HUES48 (cell line): ENCODE results near the gene AQP12B.
"Not testable (repeated sequence)": the region's sequence is repeated elsewhere in the genome, so short reads cannot be mapped to it uniquely, and the experiment has no call there.

Experiments
- H3K27ac ChIP-seq: one replicate; pipeline ENCODE4 v1.7.0; 2013; ENCODE audit warnings: low read depth, low read length, inconsistent platforms
- H3K27me3 ChIP-seq: 2 replicates; pipeline ENCODE4 v1.6.1; 2013; ENCODE audit warnings: mild to moderate bottlenecking, low read length; ENCODE audit not compliant: control insufficient read depth, insufficient read depth
- H3K36me3 ChIP-seq: 2 replicates; pipeline ENCODE4 v1.6.1; 2013; ENCODE audit warnings: low read length; ENCODE audit not compliant: control insufficient read depth, insufficient read depth
- H3K4me1 ChIP-seq: 2 replicates; pipeline ENCODE4 v1.6.1; 2013; ENCODE audit warnings: mild to moderate bottlenecking, low read length; ENCODE audit not compliant: control insufficient read depth, insufficient read depth
- H3K4me3 ChIP-seq: 2 replicates; pipeline ENCODE4 v1.5.1; 2013; ENCODE audit warnings: mild to moderate bottlenecking, low read depth, low read length
- H3K9ac ChIP-seq: 2 replicates; pipeline ENCODE4 v1.6.1; 2013; ENCODE audit warnings: mild to moderate bottlenecking, low read depth, low read length, moderate library complexity
- H3K9me3 ChIP-seq: 2 replicates; pipeline ENCODE4 v1.6.1; 2013; ENCODE audit warnings: low read length; ENCODE audit not compliant: control insufficient read depth, insufficient read depth

Gene AQP12B

DNA sequence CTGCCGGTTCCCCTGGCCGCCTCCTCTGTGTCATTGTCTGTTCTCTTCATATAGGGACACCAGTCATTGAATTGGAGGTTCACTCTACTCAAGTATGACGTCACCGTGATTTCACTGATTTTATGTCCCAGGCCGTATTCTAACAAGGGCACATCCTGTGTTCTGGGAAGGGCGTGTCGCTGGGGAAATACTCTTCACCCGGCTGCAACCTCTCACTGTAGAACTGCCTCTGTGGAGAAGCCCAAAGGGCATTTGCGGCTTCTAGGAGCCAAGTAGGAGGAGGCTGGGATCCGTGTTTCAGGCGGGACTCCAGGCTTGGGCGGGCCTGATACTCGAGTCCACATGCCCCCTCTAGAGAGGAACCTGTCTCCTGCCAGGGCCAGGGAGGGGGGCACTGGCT is 13.8 kb upstream of the AQP12B start:
- not testable (repeated sequence) for H3K9me3 ChIP-seq, H3K27me3 ChIP-seq, H3K36me3 ChIP-seq, H3K4me3 ChIP-seq, H3K4me1 ChIP-seq, H3K9ac ChIP-seq, H3K27ac ChIP-seq

DNA sequence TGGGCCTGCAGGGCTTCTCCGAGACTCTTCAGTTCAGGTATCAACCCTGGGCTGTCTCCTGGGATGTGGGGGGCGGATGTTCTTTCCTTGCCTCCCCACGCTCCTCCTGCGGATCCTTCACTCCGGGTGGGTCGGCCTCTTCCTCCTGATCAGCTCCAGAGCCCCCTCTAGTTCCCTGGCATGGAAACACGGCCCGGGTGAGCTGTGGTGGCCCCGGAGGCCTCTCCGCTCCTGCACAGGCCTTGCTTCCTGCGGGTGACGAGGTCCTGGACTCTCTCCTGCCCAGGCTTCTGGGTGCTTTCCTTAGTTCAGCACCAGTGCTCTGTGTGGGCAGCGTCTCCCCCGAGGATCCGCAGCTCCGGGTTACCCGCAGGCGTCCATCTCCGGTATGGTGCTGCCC is 12.9 kb upstream of the AQP12B start:
- not testable (repeated sequence) for H3K4me3 ChIP-seq, H3K36me3 ChIP-seq, H3K27ac ChIP-seq, H3K4me1 ChIP-seq, H3K9ac ChIP-seq, H3K27me3 ChIP-seq, H3K9me3 ChIP-seq

DNA sequence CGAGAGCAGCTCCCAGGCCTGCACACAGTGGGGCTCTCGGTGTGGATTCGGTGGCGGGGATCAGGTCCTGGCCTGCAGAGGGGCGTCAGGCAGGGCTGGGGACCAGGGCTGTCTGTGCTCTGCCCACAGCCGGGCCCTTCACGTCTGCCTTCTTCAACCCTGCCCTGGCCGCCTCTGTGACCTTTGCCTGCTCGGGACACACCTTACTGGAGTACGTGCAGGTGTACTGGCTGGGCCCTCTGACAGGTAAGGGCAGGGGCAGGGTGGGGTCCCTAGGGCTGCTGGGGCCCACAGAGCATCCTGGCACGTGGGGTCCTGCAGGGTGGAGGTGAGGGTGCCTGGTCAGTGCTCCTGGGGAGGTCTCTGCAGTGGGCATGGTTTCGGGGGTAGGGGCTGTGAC is 11.6 kb upstream of the AQP12B start:
- H3K27ac ChIP-seq, H3K4me1 ChIP-seq, H3K4me3 ChIP-seq, H3K9me3 ChIP-seq, H3K27me3 ChIP-seq, H3K9ac ChIP-seq, H3K36me3 ChIP-seq: not testable (repeated sequence)

DNA sequence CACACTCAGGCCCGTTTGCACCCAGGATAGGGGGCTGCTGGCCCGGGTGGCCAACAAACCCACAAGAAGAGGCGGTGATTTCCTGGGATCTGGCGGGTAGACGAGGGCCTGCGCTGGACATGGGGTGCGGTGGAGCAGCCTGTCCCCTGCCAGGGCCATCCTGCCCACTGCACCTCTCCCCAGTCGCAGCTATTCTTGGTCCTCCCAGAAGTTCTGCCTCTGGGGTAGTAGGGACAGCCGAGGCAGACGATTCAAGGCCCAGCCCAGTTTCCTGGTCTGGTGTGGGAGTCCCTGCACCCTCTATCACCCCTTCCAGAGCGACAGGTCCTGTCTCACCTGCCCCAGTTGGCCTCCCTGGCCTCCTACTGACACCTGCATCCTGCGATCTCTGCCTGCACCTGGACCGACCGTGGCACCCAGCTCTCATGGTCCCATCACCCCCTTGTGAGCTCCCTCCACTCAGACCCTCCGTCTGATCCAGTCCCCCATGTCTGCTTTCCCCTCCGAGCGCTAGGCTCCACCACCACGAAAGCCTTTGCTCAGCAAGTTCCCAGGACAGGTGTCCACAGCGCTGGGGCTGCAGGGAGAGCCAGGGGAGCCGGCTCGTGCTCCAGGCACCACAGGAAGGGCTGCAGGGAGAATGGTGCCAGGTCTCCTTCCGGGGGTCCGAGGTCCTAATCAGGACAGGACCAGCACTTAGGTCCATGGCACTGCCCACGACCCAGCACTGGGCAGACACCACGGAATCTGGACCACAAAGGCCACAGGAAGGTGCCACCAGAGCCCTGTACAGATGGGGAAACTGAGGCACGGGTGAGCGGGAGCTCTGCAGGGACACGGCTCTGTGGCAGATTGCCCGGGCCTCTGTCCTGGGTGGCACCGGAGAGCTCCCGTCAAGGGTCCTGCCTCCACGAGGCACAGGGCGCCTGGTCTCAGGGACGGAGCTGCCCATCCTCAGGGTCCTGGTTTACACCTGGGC is 10.2 kb upstream of the AQP12B start:
- not testable (repeated sequence) for H3K4me1 ChIP-seq, H3K27ac ChIP-seq, H3K36me3 ChIP-seq, H3K9ac ChIP-seq, H3K4me3 ChIP-seq, H3K9me3 ChIP-seq, H3K27me3 ChIP-seq

DNA sequence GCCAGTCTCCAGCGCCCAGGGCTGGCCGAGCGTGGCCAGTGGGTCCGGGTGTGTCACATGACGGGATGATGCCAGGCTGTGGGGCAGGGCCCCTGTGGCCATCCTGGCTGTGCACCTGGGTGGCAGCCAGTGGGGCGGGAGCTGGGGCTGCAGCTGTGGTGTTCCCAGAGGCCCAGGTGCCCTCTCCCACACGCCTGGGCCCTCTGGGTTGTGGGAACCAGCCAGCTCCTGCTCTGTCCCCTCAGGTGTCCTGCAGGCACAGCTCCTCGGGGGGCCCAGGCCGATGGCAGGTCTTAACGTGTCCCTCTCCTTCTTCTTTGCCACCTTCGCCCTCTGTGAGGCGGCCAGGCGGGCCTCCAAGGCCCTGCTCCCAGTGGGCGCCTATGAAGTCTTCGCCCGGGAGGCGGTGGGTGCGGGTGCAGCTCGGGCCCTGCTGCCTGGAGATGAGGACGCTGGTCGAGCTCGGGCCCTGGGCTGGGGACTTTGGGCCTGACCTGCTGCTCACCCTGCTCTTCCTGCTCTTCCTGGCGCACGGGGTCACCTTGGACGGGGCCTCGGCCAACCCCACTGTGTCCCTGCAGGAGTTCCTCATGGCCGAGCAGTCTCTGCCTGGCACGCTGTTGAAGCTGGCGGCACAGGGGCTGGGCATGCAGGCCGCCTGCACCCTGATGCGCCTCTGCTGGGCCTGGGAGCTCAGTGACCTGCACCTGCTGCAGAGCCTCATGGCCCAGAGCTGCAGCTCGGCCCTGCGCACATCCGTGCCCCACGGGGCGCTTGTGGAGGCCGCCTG is 9.1 kb upstream of the AQP12B start, which contains the start of gene AQP12A:
Gene AQP12A, plus strand, starts transcription at position 236 of the 790 bp plus-strand sequence. Its CDS starts 48 bp downstream, at position 284.
- H3K9ac ChIP-seq, H3K27me3 ChIP-seq, H3K27ac ChIP-seq, H3K36me3 ChIP-seq, H3K9me3 ChIP-seq, H3K4me1 ChIP-seq, H3K4me3 ChIP-seq: not testable (repeated sequence)

DNA sequence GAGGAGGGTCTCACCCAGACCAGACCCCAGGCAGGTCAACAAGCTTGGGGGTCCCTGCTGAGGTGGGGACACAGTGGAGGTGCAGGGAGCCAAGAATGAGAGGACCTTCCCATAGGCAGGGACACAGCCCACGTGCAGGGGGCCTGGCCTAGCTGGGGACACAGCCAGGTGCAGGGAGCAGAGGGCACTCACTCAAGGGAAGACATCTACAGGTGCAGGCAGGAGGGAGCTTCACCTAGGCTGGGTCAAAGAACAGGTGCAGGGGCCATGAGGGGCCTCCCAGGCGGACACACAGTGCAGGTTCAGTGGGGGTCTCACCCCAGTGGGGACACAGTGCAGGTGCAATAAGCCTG is 8.4 kb upstream of the AQP12B start:
- H3K9me3 ChIP-seq, H3K36me3 ChIP-seq, H3K4me1 ChIP-seq, H3K4me3 ChIP-seq, H3K9ac ChIP-seq, H3K27ac ChIP-seq, H3K27me3 ChIP-seq: not testable (repeated sequence)

DNA sequence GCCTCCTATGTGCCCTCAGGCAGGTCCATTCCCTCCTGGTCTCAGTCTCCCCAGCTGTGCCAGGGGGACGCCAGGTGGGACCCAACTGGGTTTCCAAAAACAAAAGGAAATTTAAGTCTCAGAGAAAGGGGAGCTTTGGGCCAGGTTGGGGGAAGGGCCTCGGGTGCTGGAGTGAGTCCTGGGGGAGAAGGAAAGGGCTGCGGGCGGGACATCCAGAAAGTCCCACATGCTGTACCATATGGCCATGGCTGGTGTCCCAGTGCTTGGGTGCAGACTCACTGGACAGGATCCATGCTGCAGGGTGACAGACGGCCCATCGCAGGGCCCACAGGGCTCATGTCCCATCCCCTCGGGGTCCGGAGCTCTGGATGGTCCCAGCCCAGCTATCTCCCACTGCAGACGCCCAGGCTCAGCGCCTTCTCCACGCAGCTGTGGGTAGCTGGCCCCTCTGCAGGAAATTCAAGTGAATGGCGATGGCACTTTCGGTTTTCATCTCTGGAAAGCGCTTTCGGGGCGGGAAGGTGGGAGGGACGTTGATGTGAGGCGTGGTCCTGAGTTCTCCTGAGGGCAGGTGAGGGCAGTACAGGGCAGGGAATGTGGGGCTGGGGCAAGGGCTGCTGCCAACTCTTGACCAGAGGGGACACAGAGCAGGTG is 7.9 kb upstream of the AQP12B start:
- H3K9ac ChIP-seq, H3K27ac ChIP-seq, H3K4me3 ChIP-seq, H3K9me3 ChIP-seq, H3K27me3 ChIP-seq, H3K36me3 ChIP-seq, H3K4me1 ChIP-seq: not testable (repeated sequence)

DNA sequence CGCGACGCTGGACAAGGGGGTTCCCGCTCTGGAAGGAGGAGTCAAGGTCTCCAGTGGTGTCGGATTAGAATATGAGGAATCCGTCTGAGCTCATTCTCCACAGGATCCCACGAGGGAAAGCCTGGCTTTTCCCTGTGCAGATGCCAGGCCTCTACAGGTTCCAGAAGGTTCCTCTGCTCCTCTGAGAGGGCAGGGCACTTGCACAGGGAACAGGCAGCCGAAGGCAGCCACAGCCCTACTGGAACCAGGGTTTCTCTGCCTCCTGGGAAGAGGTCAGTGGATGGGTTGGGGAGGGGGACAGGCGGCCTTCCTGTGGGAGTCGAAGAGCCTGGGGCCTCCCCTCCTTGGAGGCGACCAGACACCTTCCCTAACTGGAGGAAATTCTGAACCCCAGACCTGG is 7.3 kb upstream of the AQP12B start:
- H3K27ac ChIP-seq = no peak overlapping the region
- no peak overlapping the region for H3K4me3 ChIP-seq
- no peaks in the 10 kb centered on the region for H3K4me1 ChIP-seq
- H3K36me3 ChIP-seq = no peaks in the 10 kb centered on the region
- H3K27me3 ChIP-seq = no peaks in the 10 kb centered on the region
- H3K9ac ChIP-seq = no peak overlapping the region
- no peaks in the 10 kb centered on the region for H3K9me3 ChIP-seq

DNA sequence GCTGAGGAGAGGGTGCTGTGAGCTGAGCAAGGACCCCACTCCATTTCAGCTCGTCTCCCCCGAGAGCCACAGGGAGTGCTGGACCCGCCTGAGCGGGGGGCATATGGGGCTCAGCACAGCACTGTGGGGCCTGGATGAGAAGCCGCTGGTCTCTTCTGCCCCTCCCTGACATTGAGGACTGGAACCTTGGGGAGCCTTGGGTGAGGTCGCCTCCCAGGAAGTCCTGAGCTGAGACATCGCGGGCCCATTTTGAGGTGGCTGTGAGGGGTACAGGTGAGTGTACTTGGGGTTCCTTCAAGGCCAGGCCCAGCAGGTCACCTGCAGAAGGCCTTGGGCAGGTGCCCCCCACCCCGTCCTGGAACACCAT is 5.9 kb upstream of the AQP12B start:
- H3K36me3 ChIP-seq = no peaks in the 10 kb centered on the region
- no peaks in the 10 kb centered on the region for H3K9me3 ChIP-seq
- H3K27ac ChIP-seq = no peak overlapping the region
- no peaks in the 10 kb centered on the region for H3K27me3 ChIP-seq
- H3K9ac ChIP-seq = no peak overlapping the region
- H3K4me1 ChIP-seq = no peaks in the 10 kb centered on the region
- H3K4me3 ChIP-seq = no peak overlapping the region

DNA sequence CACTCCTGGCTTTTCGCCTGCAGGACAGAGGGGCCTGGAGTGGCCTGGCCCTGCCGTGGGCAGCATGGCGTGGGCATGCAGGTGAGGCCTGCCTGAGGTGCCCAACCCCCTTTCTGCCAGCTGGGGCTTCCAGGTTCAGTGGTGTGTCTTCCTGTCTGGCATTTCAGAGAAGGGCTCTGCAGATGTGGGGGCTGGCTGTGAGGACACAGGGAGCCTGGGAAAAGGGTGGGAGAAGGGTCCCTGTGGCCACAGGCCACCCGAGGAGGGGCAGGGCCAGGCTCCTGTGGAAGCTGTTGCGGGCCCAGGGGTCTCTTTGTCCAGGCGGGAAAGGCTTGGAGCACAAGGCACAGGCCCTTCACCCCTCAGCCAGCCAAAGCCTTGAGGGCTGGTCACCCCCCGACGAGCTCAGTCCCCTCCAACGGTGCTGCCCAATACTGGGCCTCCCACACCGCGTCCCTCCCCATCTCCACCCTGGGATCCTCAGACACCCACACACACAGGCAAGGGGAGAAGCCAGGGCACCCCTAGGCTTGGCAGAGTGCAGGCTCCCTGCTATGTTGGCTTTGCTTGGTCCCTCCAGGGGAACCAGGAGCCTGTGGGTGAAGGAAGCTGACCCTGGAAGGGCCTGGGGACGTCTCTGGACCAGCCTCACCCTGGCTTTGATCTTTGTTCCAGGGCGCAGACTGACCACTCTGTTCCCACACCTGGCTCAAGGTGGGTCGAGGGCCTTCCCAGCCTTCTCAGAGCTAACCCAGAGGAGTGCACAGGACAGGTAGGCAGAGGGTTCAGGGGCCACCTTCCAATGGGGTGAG is 5.3 kb upstream of the AQP12B start:
- H3K4me3 ChIP-seq = no peak overlapping the region
- H3K4me1 ChIP-seq = no peaks in the 10 kb centered on the region
- no peaks in the 10 kb centered on the region for H3K9me3 ChIP-seq
- no peaks in the 10 kb centered on the region for H3K27me3 ChIP-seq
- no peaks in the 10 kb centered on the region for H3K36me3 ChIP-seq
- H3K27ac ChIP-seq = no peak overlapping the region
- no peak overlapping the region for H3K9ac ChIP-seq
